Kidney epithelial cell (primary cell): ENCODE results near the gene ENDOV. TPM values are rescaled to one million over a fixed set of nuclear protein-coding genes. Genes with fewer than 3 reads are reported as not detected.
"Not testable (repeated sequence)": the region's sequence is repeated elsewhere in the genome, so short reads cannot be mapped to it uniquely, and the experiment has no call there.

ENCODE experiments used
- DNase-seq: peaks from one replicate; pipeline ENCODE4 v3.0.0-alpha.2; 2010; ENCODE audit warnings: low read depth
- H3K27me3 ChIP-seq: 2 replicates; pipeline ENCODE4 v1.6.0; 2011; ENCODE audit warnings: low read length; ENCODE audit not compliant: control insufficient read depth, insufficient read depth
- H3K36me3 ChIP-seq: 2 replicates; pipeline ENCODE4 v1.5.1; 2011; ENCODE audit warnings: low read length; ENCODE audit not compliant: control insufficient read depth, insufficient read depth
- H3K4me3 ChIP-seq: 2 replicates; pipeline ENCODE4 v1.5.1; 2011; ENCODE audit warnings: low read depth, mild to moderate bottlenecking, control low read depth, low read length
- CTCF ChIP-seq: IDR thresholded peaks from 2 replicates; pipeline ENCODE4 v1.5.1; 2011; ENCODE audit warnings: mild to moderate bottlenecking, moderate library complexity, low read length, control low read depth, inconsistent platforms; ENCODE audit not compliant: insufficient read depth, poor library complexity, severe bottlenecking
- total RNA-seq: library from RNA; depleted of rRNA; stranded (reverse); fragments of >200 nt; gene quantifications from 2 replicates; pipeline ENCODE4 v1.2.3, GENCODE V29; 2015

ENDOV gene
- total RNA-seq, 1 donor from 2014 or later, result 14.6 TPM

- Histone ChIP-seq H3K4me3 (no peak overlapping the region), H3K27me3 (no peaks in the 10 kb centered on the region), H3K36me3 (peaks cover 4% of the 10 kb centered on the region)
- no peak for TF ChIP-seq CTCF
- no peak for DNase-seq
Measured at GRCh38 chr17:80396157-80397033, 18.6 kb upstream of the ENDOV start.

GRCh38 chr17:80397034-80397387, 18.0 kb upstream of the ENDOV start:
- peaks cover 4% of the 10 kb centered on the region for H3K36me3 ChIP-seq
- no peak overlapping the region for H3K4me3 ChIP-seq
- no peak for DNase-seq
- TF ChIP-seq CTCF, result no peak
- no peaks in the 10 kb centered on the region for H3K27me3 ChIP-seq

GRCh38 chr17:80397686-80398085, 17.3 kb upstream of the ENDOV start:
- Histone ChIP-seq H3K4me3 (no peak overlapping the region), H3K27me3 (no peaks in the 10 kb centered on the region), H3K36me3 (peaks cover 4% of the 10 kb centered on the region)
- no peak for DNase-seq
- TF ChIP-seq CTCF, result no peak

- not testable (repeated sequence) for H3K27me3 ChIP-seq, H3K36me3 ChIP-seq, DNase-seq, H3K4me3 ChIP-seq
Measured at GRCh38 chr17:80401086-80401485, 13.9 kb upstream of the ENDOV start.

GRCh38 chr17:80402102-80402501, 12.9 kb upstream of the ENDOV start:
- not testable (repeated sequence) for H3K36me3 ChIP-seq, H3K27me3 ChIP-seq, DNase-seq, H3K4me3 ChIP-seq

- DNase-seq, result no peak
- Histone ChIP-seq H3K4me3 (no peak overlapping the region), H3K36me3 (no peaks in the 10 kb centered on the region), H3K27me3 (no peaks in the 10 kb centered on the region)
- no peak for TF ChIP-seq CTCF
Measured at GRCh38 chr17:80402959-80403358, 12.0 kb upstream of the ENDOV start.

- no peak for TF ChIP-seq CTCF
- no peaks in the 10 kb centered on the region for H3K36me3 ChIP-seq
- H3K4me3 ChIP-seq, result no peak overlapping the region
- DNase-seq, result no peak
- H3K27me3 ChIP-seq, result no peaks in the 10 kb centered on the region
Measured at GRCh38 chr17:80406146-80406545, 8.8 kb upstream of the ENDOV start.

GRCh38 chr17:80407917-80408316, 7.0 kb upstream of the ENDOV start:
- H3K4me3 ChIP-seq, H3K27me3 ChIP-seq, H3K36me3 ChIP-seq, DNase-seq: not testable (repeated sequence)
